ENCODE data around the gene NOXO1.

GRCh38 chr16:1974157-1975070 lies 6.9 kb downstream of the NOXO1 start:
- TF ChIP-seq CTCF (conservative IDR thresholded peaks at IDR 0.05; ENCODE audit: low read depth, low read length) (no peak), EZH2 (IDR thresholded peaks at IDR 0.05; ENCODE audit: borderline replicate concordance, low read depth, low read length, poor library complexity, severe bottlenecking) (no peak)

Measured in A673 (cell line).